Psoas muscle (tissue), 8 donors: ENCODE data around the gene HAT1. TPM values are rescaled to one million over a fixed set of nuclear protein-coding genes. Genes with fewer than 3 reads are reported as not detected.
"Not testable (repeated sequence)": the region's sequence is repeated elsewhere in the genome, so short reads cannot be mapped to it uniquely, and the experiment has no call there.

ENCODE experiments used
- ATAC-seq, 4 donors: fragments of 200-7000 bp; cut with Tn5 transposase; one replicate each; pipeline ENCODE4 v1.9.1; 2020; ENCODE audit warnings: moderate library complexity in 3 of 4, mild to moderate bottlenecking in 2 of 4
- DNase-seq, 2 donors: peaks; one replicate each; pipeline ENCODE4 v3.0.0-alpha.2; 2020
- H3K27ac ChIP-seq: fragments of 200-600 bp; one replicate; pipeline ENCODE4 v1.8.0; 2022
- H3K27me3 ChIP-seq, 3 donors: fragments of 200-600 bp in 1 of 3; one replicate each; pipeline versions ENCODE4 v1.6.1 to v1.8.0; 2013 to 2022; ENCODE audit warnings: low read length in 2 of 3, mild to moderate bottlenecking in 2 of 3, moderate library complexity in 1 of 3; ENCODE audit not compliant: insufficient read depth in 3 of 3
- H3K36me3 ChIP-seq, 2 donors: fragments of 200-600 bp in 1 of 2; one replicate each; pipeline versions ENCODE4 v1.6.1 to v1.8.0; 2013 to 2022; ENCODE audit warnings: low read depth in 1 of 2, mild to moderate bottlenecking in 1 of 2, moderate library complexity in 1 of 2; ENCODE audit not compliant: insufficient read depth in 1 of 2
- H3K4me1 ChIP-seq: fragments of 200-600 bp; one replicate; pipeline ENCODE4 v1.8.0; 2022
- H3K4me3 ChIP-seq: fragments of 200-600 bp; one replicate; pipeline ENCODE4 v1.8.0; 2022; ENCODE audit warnings: mild to moderate bottlenecking
- H3K9me3 ChIP-seq: fragments of 200-600 bp; one replicate; pipeline ENCODE4 v1.8.0; 2022
- WGBS, 3 donors: extraction: QIAGEN DNeasy Blood & Tissue Kit; methylation state at CpG; one replicate each; pipeline versions ENCODE4 v1.1.6 to v1.1.7; 2013; 5-methylcytosine and 5-hydroxymethylcytosine counted together
- intact Hi-C, 2 donors: fragments of 100-400 bp; cut with DNase I; formaldehyde crosslinking; loops; one replicate each; pipeline versions ENCODE4 v1.11.0 to v1.14.2; 2022
- polyA plus RNA-seq, 3 donors: library from polyadenylated mRNA; stranded (reverse); fragments of 200-250 nt; gene quantifications; one replicate each; pipeline ENCODE4 v1.2.3, GENCODE V29; 2013
- total RNA-seq, 4 donors: library from RNA; stranded (reverse); fragmentation: NEBNext Ultra II Directional in 2 of 4; extraction: Animal tissue kit (Norgen Biotek cat#: 25700) in 2 of 4; gene quantifications; one replicate each; pipeline versions ENCODE4 v1.2.1 to v1.2.4, GENCODE V29; 2021 to 2023
- TF ChIP-seq, protein P1 (sequence below): fragments of 200-600 bp; IDR thresholded peaks from one replicate; pipeline ENCODE4 v1.8.0; 2022; ENCODE audit warnings: antibody characterized with exemption
- donor health status: healthy with polysubstance abuse.
- donor health status: DM: no; HTN: no; CAD: no; lungs with moderate emphysema.
- donor health status: Bipolar disorder and iron deficiency.
- donor health status: healthy.
- donor health status: DM: yes; HTN: yes; CAD: no.
- donor health status: DM: no; HTN: no; CAD: no.
- donor health status: DM: no; HTN: no; CAD: no.
- donor health status: DM: yes; HTN: yes; CAD: no.

The HAT1 gene
- total and polyA plus RNA-seq, 7 donors, result 31.8 to 94.6 (median 54.7) TPM

GRCh38 chr2:171966688-171967087, 44.4 kb downstream of the HAT1 start:
- peaks cover 0 to 49% of the 10 kb centered on the region in 2 donors for H3K36me3 ChIP-seq
- no peaks in the 10 kb centered on the region for H3K27me3 ChIP-seq
- intact Hi-C loops, result no loop called here
- DNase-seq (no peak), ATAC-seq (no peak)
- no peak overlapping the region for H3K27ac ChIP-seq
- TF ChIP-seq, protein P1, sequence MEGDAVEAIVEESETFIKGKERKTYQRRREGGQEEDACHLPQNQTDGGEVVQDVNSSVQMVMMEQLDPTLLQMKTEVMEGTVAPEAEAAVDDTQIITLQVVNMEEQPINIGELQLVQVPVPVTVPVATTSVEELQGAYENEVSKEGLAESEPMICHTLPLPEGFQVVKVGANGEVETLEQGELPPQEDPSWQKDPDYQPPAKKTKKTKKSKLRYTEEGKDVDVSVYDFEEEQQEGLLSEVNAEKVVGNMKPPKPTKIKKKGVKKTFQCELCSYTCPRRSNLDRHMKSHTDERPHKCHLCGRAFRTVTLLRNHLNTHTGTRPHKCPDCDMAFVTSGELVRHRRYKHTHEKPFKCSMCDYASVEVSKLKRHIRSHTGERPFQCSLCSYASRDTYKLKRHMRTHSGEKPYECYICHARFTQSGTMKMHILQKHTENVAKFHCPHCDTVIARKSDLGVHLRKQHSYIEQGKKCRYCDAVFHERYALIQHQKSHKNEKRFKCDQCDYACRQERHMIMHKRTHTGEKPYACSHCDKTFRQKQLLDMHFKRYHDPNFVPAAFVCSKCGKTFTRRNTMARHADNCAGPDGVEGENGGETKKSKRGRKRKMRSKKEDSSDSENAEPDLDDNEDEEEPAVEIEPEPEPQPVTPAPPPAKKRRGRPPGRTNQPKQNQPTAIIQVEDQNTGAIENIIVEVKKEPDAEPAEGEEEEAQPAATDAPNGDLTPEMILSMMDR, result no peak
- H3K4me3 ChIP-seq, result no peak overlapping the region
- H3K9me3 ChIP-seq, result no peaks in the 10 kb centered on the region
- no peaks in the 10 kb centered on the region for H3K4me1 ChIP-seq

DNA sequence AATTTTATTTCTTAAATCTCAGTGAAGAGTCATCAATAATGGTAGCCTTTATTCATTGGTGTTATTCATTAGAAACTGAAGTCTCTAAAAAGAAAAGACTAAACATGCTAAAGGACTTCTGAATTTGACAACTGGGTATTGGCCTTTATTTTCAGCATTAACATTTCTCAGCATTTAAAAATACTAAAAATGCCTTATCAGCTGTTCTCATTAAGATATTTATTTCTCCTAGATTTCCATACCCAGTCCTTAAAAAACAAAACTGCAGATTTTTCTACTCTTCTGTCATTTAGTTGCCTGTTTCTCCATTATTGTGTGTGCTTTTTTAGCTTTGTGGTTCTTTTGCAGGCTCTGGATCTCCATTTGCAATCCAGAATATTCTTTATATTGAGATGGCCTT, 46.2 kb downstream of the HAT1 start:
- no peak for ATAC-seq
- H3K4me1 ChIP-seq, result no peaks in the 10 kb centered on the region
- TF ChIP-seq, protein P1, result no peak
- intact Hi-C loops, result no loop called here
- H3K4me3 ChIP-seq, result no peak overlapping the region
- no peak for DNase-seq
- H3K36me3 ChIP-seq, result peaks cover 0 to 50% of the 10 kb centered on the region in 2 donors
- no peak overlapping the region for H3K27ac ChIP-seq
- H3K27me3 ChIP-seq, result no peaks in the 10 kb centered on the region
- H3K9me3 ChIP-seq, result no peaks in the 10 kb centered on the region

GRCh38 chr2:171972329-171972982, 50.2 kb downstream of the HAT1 start:
- WGBS, 3 donors, result 95 to 100% (median 97%) methylated on average over 2 of the region's 2 CpGs
- TF ChIP-seq, protein P1, result no peak
- Histone ChIP-seq H3K9me3 (no peaks in the 10 kb centered on the region), H3K27me3 (no peaks in the 10 kb centered on the region), H3K4me1 (no peaks in the 10 kb centered on the region), H3K4me3 (no peak overlapping the region), H3K36me3 (peaks cover 0 to 44% of the 10 kb centered on the region in 2 donors), H3K27ac (no peak overlapping the region)
- intact Hi-C loops, result no loop called here
- ATAC-seq, result no peak
- no peak for DNase-seq

GRCh38 chr2:171979103-171979502, 56.8 kb downstream of the HAT1 start:
- intact Hi-C loops, result no loop called here
- no peak overlapping the region for H3K4me3 ChIP-seq
- no peak for ATAC-seq
- no peaks in the 10 kb centered on the region for H3K4me1 ChIP-seq
- H3K27ac ChIP-seq, result no peak overlapping the region
- peaks cover 2 to 77% of the 10 kb centered on the region in 2 donors for H3K36me3 ChIP-seq
- WGBS, 3 donors, result 97 to 99% (median 99%) methylated on average over 4 of the region's 4 CpGs
- H3K27me3 ChIP-seq, result no peaks in the 10 kb centered on the region
- TF ChIP-seq, protein P1, result no peak
- no peaks in the 10 kb centered on the region for H3K9me3 ChIP-seq
- DNase-seq, result no peak

DNA sequence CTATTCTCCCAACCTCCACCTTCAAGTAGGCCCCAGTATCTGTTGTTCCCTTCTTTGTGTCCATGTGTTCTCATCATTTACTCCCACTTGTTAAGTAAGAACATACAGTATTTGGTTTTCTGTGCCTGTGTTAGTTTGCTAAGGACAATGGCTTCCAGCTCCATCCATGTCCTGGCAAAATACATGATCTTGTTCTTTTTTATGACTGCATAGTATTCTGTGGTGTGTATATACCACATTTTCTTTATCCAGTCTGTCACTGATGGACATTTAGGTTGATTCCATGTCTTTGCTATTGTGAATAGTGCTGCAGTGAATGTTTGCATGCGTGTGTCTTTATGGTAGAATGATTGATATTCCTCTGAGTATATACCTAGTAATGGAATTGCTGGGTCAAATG, 61.7 kb downstream of the HAT1 start:
- H3K4me1 ChIP-seq, intact Hi-C loops, DNase-seq, H3K27ac ChIP-seq, H3K4me3 ChIP-seq, H3K27me3 ChIP-seq, ATAC-seq, H3K9me3 ChIP-seq: not testable (repeated sequence)
- H3K36me3 ChIP-seq, result peaks cover 0 to 49% of the 10 kb centered on the region in 2 donors
- 97 to 100% (median 97%) methylated on average over 1 of the region's 1 CpG for WGBS, 3 donors
